SK-N-SH (cell line): ENCODE measurements around the gene MED12.

ENCODE experiments used
- FOXM1 ChIP-seq: IDR thresholded peaks from 2 replicates; pipeline ENCODE4 v1.4.0; 2012; ENCODE audit warnings: low read depth, mild to moderate bottlenecking
- TF ChIP-seq, protein P1 (sequence below): IDR thresholded peaks from 2 replicates; pipeline ENCODE4 v1.4.0; 2012; ENCODE audit warnings: low read depth

DNA sequence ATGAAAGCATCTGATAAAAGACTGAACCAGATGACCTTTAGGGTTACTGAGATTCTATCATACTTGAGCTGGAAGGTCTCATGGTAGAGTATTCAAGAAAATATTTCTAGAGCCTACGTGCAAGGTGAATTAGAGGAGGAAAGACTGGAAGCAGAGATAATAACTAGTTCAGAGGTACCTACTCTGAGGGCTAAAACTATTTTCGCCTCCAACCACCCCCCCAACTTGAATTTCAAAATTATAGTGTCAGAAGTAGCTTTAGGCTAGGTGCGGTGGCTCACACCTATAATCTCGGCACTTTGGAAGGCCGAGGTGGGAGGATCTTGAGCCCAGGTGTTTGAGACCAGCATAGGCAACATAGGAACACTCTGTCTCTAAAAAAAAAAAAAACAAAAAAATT, 57.1 kb downstream of the MED12 start:
- TF ChIP-seq, protein P1, sequence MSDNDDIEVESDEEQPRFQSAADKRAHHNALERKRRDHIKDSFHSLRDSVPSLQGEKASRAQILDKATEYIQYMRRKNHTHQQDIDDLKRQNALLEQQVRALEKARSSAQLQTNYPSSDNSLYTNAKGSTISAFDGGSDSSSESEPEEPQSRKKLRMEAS = no peak
- no peak for TF ChIP-seq FOXM1
